Activated naive CD8-positive, alpha-beta T cell treated with anti-CD3 and anti-CD28 coated beads for 36 hours (primary cell): Measurements from ENCODE around the gene CCDC158. TPM values are rescaled to one million over a fixed set of nuclear protein-coding genes. Genes with fewer than 3 reads are reported as not detected.

Experiments used
- DNase-seq: peaks from one replicate; pipeline ENCODE4 v3.0.0; 2021
- H3K27ac Mint-ChIP-seq: one replicate; pipeline ENCODE4 v1.8.0; 2022; ENCODE audit warnings: mild to moderate bottlenecking, moderate library complexity, mixed read lengths
- H3K27me3 Mint-ChIP-seq: one replicate; pipeline ENCODE4 v1.8.0; 2022; ENCODE audit warnings: mild to moderate bottlenecking, mixed read lengths
- H3K36me3 Mint-ChIP-seq: one replicate; pipeline ENCODE4 v1.8.0; 2021; ENCODE audit warnings: mild to moderate bottlenecking, mixed read lengths
- H3K4me1 Mint-ChIP-seq: one replicate; pipeline ENCODE4 v1.8.0; 2021; ENCODE audit warnings: mixed read lengths
- H3K4me3 Mint-ChIP-seq: one replicate; pipeline ENCODE4 v1.8.0; 2022; ENCODE audit warnings: mild to moderate bottlenecking, moderate library complexity, mixed read lengths
- H3K9me3 Mint-ChIP-seq: one replicate; pipeline ENCODE4 v1.8.0; 2022; ENCODE audit warnings: mixed read lengths
- total RNA-seq, 2 experiments: library from RNA; stranded (reverse); gene quantifications; one replicate each; pipeline ENCODE4 v1.2.3, GENCODE V29; 2021

Gene CCDC158
- total RNA-seq, 2 experiments from 2014 or later, result not detected

GRCh38 chr4:76275486-76276124 lies 145.3 kb downstream of the CCDC158 start:
- Mint-ChIP-seq H3K36me3 (no peaks in the 10 kb centered on the region), H3K27ac (no peak overlapping the region)
- DNase-seq, result no peak

GRCh38 chr4:76272999-76273398 lies 147.9 kb downstream of the CCDC158 start:
- no peak for DNase-seq
- H3K27ac Mint-ChIP-seq, result no peak overlapping the region
- H3K27me3 Mint-ChIP-seq, result peaks cover 4% of the 10 kb centered on the region

More at GRCh38 chr4:76275486-76276124, 145.3 kb downstream of the CCDC158 start:
- Mint-ChIP-seq H3K9me3 (no peaks in the 10 kb centered on the region), H3K27me3 (peaks cover 4% of the 10 kb centered on the region), H3K4me1 (no peaks in the 10 kb centered on the region), H3K4me3 (no peak overlapping the region)

GRCh38 chr4:76272582-76272981 lies 148.4 kb downstream of the CCDC158 start:
- no peaks in the 10 kb centered on the region for H3K9me3 Mint-ChIP-seq
- no peaks in the 10 kb centered on the region for H3K4me1 Mint-ChIP-seq
- H3K36me3 Mint-ChIP-seq, result no peaks in the 10 kb centered on the region
- H3K27me3 Mint-ChIP-seq, result peaks cover 4% of the 10 kb centered on the region
- no peak overlapping the region for H3K27ac Mint-ChIP-seq
- DNase-seq, result no peak
- no peak overlapping the region for H3K4me3 Mint-ChIP-seq

More at GRCh38 chr4:76272999-76273398, 147.9 kb downstream of the CCDC158 start:
- no peaks in the 10 kb centered on the region for H3K9me3 Mint-ChIP-seq
- H3K4me3 Mint-ChIP-seq, result no peak overlapping the region
- H3K36me3 Mint-ChIP-seq, result no peaks in the 10 kb centered on the region
- no peaks in the 10 kb centered on the region for H3K4me1 Mint-ChIP-seq

GRCh38 chr4:76272073-76272472 lies 148.9 kb downstream of the CCDC158 start:
- Mint-ChIP-seq H3K27ac (no peak overlapping the region), H3K9me3 (no peaks in the 10 kb centered on the region), H3K4me1 (no peaks in the 10 kb centered on the region), H3K36me3 (no peaks in the 10 kb centered on the region), H3K4me3 (no peak overlapping the region), H3K27me3 (peaks cover 2% of the 10 kb centered on the region)
- DNase-seq, result no peak

GRCh38 chr4:76271248-76271647 lies 149.7 kb downstream of the CCDC158 start:
- Mint-ChIP-seq H3K9me3 (no peaks in the 10 kb centered on the region), H3K4me3 (no peak overlapping the region), H3K27ac (no peak overlapping the region), H3K4me1 (no peaks in the 10 kb centered on the region), H3K36me3 (no peaks in the 10 kb centered on the region), H3K27me3 (no peaks in the 10 kb centered on the region)
- DNase-seq, result no peak

- no peaks in the 10 kb centered on the region for H3K9me3 Mint-ChIP-seq
- H3K27me3 Mint-ChIP-seq, result no peaks in the 10 kb centered on the region
- DNase-seq, result no peak
- no peak overlapping the region for H3K27ac Mint-ChIP-seq
- H3K36me3 Mint-ChIP-seq, result no peaks in the 10 kb centered on the region
- no peak overlapping the region for H3K4me3 Mint-ChIP-seq
- no peaks in the 10 kb centered on the region for H3K4me1 Mint-ChIP-seq
Observed at GRCh38 chr4:76270244-76271175, 150.4 kb downstream of the CCDC158 start.

- no peaks in the 10 kb centered on the region for H3K9me3 Mint-ChIP-seq
- no peaks in the 10 kb centered on the region for H3K27me3 Mint-ChIP-seq
- no peak overlapping the region for H3K4me3 Mint-ChIP-seq
- no peak for DNase-seq
- no peaks in the 10 kb centered on the region for H3K36me3 Mint-ChIP-seq
- H3K4me1 Mint-ChIP-seq, result no peaks in the 10 kb centered on the region
- no peak overlapping the region for H3K27ac Mint-ChIP-seq
Observed at GRCh38 chr4:76267811-76268210, 153.1 kb downstream of the CCDC158 start.

GRCh38 chr4:76266627-76267026 lies 154.3 kb downstream of the CCDC158 start:
- Mint-ChIP-seq H3K4me1 (no peaks in the 10 kb centered on the region), H3K9me3 (no peaks in the 10 kb centered on the region), H3K27me3 (no peaks in the 10 kb centered on the region), H3K36me3 (no peaks in the 10 kb centered on the region), H3K4me3 (no peak overlapping the region), H3K27ac (no peak overlapping the region)
- no peak for DNase-seq

- Mint-ChIP-seq H3K27ac (no peak overlapping the region), H3K36me3 (no peaks in the 10 kb centered on the region), H3K27me3 (no peaks in the 10 kb centered on the region), H3K4me3 (no peak overlapping the region), H3K4me1 (no peaks in the 10 kb centered on the region), H3K9me3 (no peaks in the 10 kb centered on the region)
- no peak for DNase-seq
Observed at GRCh38 chr4:76265631-76266218, 155.2 kb downstream of the CCDC158 start.

Other genes with a start within 250 kb of the CCDC158 start
- 1 to 10 TPM; 2.9 to 4.3 TPM for gene SCARB2, start 207.3 kb downstream of the CCDC158 start, total RNA-seq
- gene FAM47E, start 169.4 kb downstream of the CCDC158 start, total RNA-seq, result not detected
- under 1 TPM in 1 of 2 experiments, not detected in 1; 0.20 TPM for gene STBD1, start 114.4 kb downstream of the CCDC158 start, total RNA-seq
- gene SHROOM3, start 14.1 kb upstream of the CCDC158 start, total RNA-seq, result under 1 TPM; 0.06 to 0.10 TPM